ENCODE measurements around the gene ATXN7L2. TPM values are rescaled to one million over a fixed set of nuclear protein-coding genes. Genes with fewer than 3 reads are reported as not detected.
A peak's percentile ranks its signal among the peaks of the same experiment; 100 is the strongest.

ATXN7L2 gene
- total RNA-seq, 1 donor from 2014 or later, result 2.1 TPM

DNA sequence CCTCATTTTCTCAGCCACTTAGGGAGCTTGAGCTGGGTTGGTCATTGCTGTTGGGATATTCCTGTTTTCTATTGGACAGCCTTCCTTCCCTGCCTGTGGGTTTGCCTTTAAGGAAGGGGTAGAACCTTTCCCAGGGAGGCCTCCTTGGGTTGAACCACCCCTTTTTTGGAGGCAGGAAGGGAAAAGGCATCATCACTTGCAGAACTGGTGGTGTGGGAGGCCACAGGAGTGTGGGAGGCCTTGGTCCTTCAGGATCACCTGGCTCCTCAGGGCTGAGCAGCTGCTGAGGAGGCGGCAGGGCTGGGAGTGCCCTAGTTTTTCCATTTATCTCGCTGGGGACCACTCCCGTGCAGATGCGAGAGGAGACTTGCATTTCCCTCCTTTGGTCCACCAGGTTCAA is 9.5 kb downstream of the ATXN7L2 start:
- peak overlapping the region; percentile 94 for H3K4me3 ChIP-seq
- no peaks in the 10 kb centered on the region for H3K9me3 ChIP-seq (replicated peaks)
- peak overlapping the region; percentile 90 for H3K27ac ChIP-seq (replicated peaks)
- TF ChIP-seq CTCF (IDR thresholded peaks at IDR 0.05; ENCODE audit: borderline replicate concordance), result no peak
- H3K27me3 ChIP-seq (ENCODE audit: low read depth), result no peaks in the 10 kb centered on the region
- intact Hi-C loops (cut with micrococcal nuclease), result no loop called here
- no peak for DNase-seq
- H3K4me1 ChIP-seq, result peaks cover 40% of the 10 kb centered on the region
- H3K36me3 ChIP-seq, result peaks cover 25% of the 10 kb centered on the region

GRCh38 chr1:109493805-109494539 is 10.3 kb downstream of the ATXN7L2 start, which contains the start of gene CYB561D1:
Gene CYB561D1 (plus strand): TSS chr1:109494094. CDS start chr1:109494140, 46 bp downstream.
- H3K36me3 ChIP-seq, result peaks cover 18% of the 10 kb centered on the region
- DNase-seq, result peak; percentile 88
- TF ChIP-seq CTCF (IDR thresholded peaks at IDR 0.05; ENCODE audit: borderline replicate concordance), result peak; percentile 98
- peaks cover 44% of the 10 kb centered on the region for H3K4me1 ChIP-seq
- H3K4me3 ChIP-seq, result peak within 1 kb of the TSS; percentile 94
- H3K9me3 ChIP-seq (replicated peaks), result no peaks in the 10 kb centered on the region
- H3K27me3 ChIP-seq (ENCODE audit: low read depth), result no peaks in the 10 kb centered on the region
- H3K27ac ChIP-seq (replicated peaks), result peak within 1 kb of the TSS; percentile 90
- intact Hi-C loops (cut with micrococcal nuclease), result loop anchor here (2.0 kb wide), 1 partner anchor 43 kb away; no protein-coding TSS in a partner anchor

GRCh38 chr1:109495738-109496137 is 12.0 kb downstream of the ATXN7L2 start:
- no peaks in the 10 kb centered on the region for H3K9me3 ChIP-seq (replicated peaks)
- TF ChIP-seq CTCF (IDR thresholded peaks at IDR 0.05; ENCODE audit: borderline replicate concordance), result no peak
- intact Hi-C loops (cut with micrococcal nuclease), result loop anchor here (2.0 kb wide), 1 partner anchor 41 kb away; no protein-coding TSS in a partner anchor
- H3K36me3 ChIP-seq, result peaks cover 19% of the 10 kb centered on the region
- no peaks in the 10 kb centered on the region for H3K27me3 ChIP-seq (ENCODE audit: low read depth)
- H3K27ac ChIP-seq (replicated peaks), result no peak overlapping the region
- H3K4me3 ChIP-seq, result no peak overlapping the region
- DNase-seq, result no peak
- H3K4me1 ChIP-seq, result peaks cover 38% of the 10 kb centered on the region

GRCh38 chr1:109497449-109498160 is 13.9 kb downstream of the ATXN7L2 start:
- H3K27me3 ChIP-seq (ENCODE audit: low read depth), result no peaks in the 10 kb centered on the region
- H3K27ac ChIP-seq (replicated peaks), result no peak overlapping the region
- intact Hi-C loops (cut with micrococcal nuclease), result no loop called here
- H3K9me3 ChIP-seq (replicated peaks), result no peaks in the 10 kb centered on the region
- TF ChIP-seq CTCF (IDR thresholded peaks at IDR 0.05; ENCODE audit: borderline replicate concordance), result no peak
- H3K4me3 ChIP-seq, result no peak overlapping the region
- H3K36me3 ChIP-seq, result peaks cover 31% of the 10 kb centered on the region
- DNase-seq, result no peak
- peaks cover 30% of the 10 kb centered on the region for H3K4me1 ChIP-seq

- DNase-seq, result no peak
- Histone ChIP-seq H3K4me1 (peaks cover 25% of the 10 kb centered on the region), H3K4me3 (no peak overlapping the region), H3K36me3 (peaks cover 31% of the 10 kb centered on the region), H3K27me3 (ENCODE audit: low read depth) (no peaks in the 10 kb centered on the region), H3K27ac (replicated peaks) (no peak overlapping the region), H3K9me3 (replicated peaks) (no peaks in the 10 kb centered on the region)
- peak; percentile 63 for TF ChIP-seq CTCF (IDR thresholded peaks at IDR 0.05; ENCODE audit: borderline replicate concordance)
- intact Hi-C loops (cut with micrococcal nuclease), result no loop called here
These were observed 14.6 kb downstream of the ATXN7L2 start for GRCh38 chr1:109498161-109498801.

Measured in left ventricle myocardium inferior (tissue), 1 donor.